ACC112 (cell line): ENCODE data around the gene CCDC187.

Source experiments
- H2AFZ ChIP-seq: fragments of 200-600 bp; sonication (generic); one replicate; pipeline ENCODE4 v1.6.0; 2017; ENCODE audit warnings: antibody characterized with exemption, low read length; ENCODE audit not compliant: unreplicated experiment
- H3K27ac ChIP-seq: fragments of 200-600 bp; sonication (generic); 2 replicates; pipeline ENCODE4 v1.5.1; 2014; ENCODE audit warnings: low read depth, mild to moderate bottlenecking, antibody characterized with exemption, low read length, moderate library complexity
- H3K27me3 ChIP-seq: fragments of 200-600 bp; sonication (generic); 2 replicates; pipeline ENCODE4 v1.6.1; 2014; ENCODE audit warnings: mild to moderate bottlenecking, antibody characterized with exemption, low read length, moderate library complexity, mixed read lengths; ENCODE audit not compliant: insufficient read depth
- H3K36me3 ChIP-seq: fragments of 200-600 bp; sonication (generic); 2 replicates; pipeline ENCODE4 v1.6.1; 2016; ENCODE audit warnings: mild to moderate bottlenecking, antibody characterized with exemption, low read length, moderate library complexity, mixed read lengths; ENCODE audit not compliant: insufficient read depth
- H3K4me1 ChIP-seq: fragments of 200-600 bp; sonication (generic); one replicate; pipeline ENCODE4 v1.6.1; 2016; ENCODE audit warnings: low read length, mixed read lengths; ENCODE audit not compliant: insufficient read depth, unreplicated experiment, control insufficient read depth
- H3K4me3 ChIP-seq: fragments of 200-600 bp; sonication (generic); 2 replicates; pipeline ENCODE4 v1.5.1; 2014; ENCODE audit warnings: mild to moderate bottlenecking, low read depth, low read length
- H3K79me2 ChIP-seq: fragments of 200-600 bp; sonication (generic); one replicate; pipeline ENCODE4 v1.6.0; 2016; ENCODE audit warnings: low read length; ENCODE audit not compliant: control insufficient read depth, unreplicated experiment, insufficient read depth

The CCDC187 gene

DNA sequence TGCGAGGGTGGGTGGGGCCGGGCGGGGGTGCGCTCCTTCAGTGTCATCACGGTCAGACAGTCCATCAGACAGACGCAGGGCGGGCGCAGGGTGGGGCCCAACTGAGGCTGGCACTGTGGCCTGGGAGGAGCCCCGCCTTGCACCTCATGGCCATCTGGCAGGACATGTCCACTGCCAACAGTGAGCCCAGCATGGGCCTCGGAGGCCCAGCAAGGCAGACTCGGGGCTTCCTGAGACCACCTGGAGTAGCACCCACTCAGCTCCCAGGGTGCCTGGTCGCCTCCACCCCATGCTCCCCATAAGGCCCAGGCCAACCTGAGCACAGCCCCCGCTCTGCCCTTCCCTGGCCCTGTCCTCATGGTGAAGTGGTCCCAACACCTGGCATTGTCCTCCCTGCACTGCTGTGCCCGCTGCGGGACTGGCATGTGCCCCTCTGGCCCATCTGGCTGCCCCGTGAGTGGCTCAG is 14.9 kb upstream of the CCDC187 start:
- H3K36me3 ChIP-seq: no peaks in the 10 kb centered on the region
- no peaks in the 10 kb centered on the region for H3K79me2 ChIP-seq
- no peaks in the 10 kb centered on the region for H3K4me1 ChIP-seq
- H3K4me3 ChIP-seq: no peak overlapping the region
- no peaks in the 10 kb centered on the region for H3K27me3 ChIP-seq
- H3K27ac ChIP-seq: no peak overlapping the region
- H2AFZ ChIP-seq: no peak overlapping the region

DNA sequence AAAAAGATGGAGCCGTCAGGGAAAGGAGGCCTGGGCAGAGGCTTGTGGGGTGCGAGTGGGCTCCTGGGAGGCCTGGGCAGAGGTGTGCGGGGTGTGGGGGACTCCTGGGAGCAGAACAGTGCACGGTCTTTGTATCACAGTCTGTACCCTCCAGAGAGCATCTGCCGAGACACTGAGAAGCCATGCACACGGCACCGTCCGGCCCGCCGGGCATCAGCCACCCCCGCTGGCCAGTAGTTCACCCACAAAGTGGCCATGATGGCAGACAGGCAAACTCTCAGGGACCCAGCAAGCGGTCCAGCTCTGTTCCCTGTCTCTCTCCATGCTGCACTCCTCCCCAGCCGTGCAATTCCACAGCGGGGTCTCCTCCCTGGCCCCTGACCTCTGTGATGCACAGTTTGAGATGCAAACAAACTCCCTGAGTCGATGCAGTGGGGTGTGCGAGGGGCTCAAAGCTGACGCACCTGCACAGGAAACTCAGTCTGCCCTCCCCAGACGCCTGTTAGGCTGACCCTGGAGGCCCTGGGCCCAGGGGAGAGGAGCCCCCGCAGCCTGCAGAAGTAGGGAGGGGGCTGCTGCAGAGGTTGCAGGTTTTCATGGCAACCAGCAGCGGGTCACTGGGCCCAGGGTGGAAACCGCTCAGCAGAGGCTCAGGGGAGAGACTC is 14.3 kb upstream of the CCDC187 start:
- H3K36me3 ChIP-seq: no peaks in the 10 kb centered on the region
- H2AFZ ChIP-seq: no peak overlapping the region
- no peaks in the 10 kb centered on the region for H3K79me2 ChIP-seq
- no peak overlapping the region for H3K4me3 ChIP-seq
- H3K27ac ChIP-seq: no peak overlapping the region
- H3K27me3 ChIP-seq: no peaks in the 10 kb centered on the region
- H3K4me1 ChIP-seq: no peaks in the 10 kb centered on the region

DNA sequence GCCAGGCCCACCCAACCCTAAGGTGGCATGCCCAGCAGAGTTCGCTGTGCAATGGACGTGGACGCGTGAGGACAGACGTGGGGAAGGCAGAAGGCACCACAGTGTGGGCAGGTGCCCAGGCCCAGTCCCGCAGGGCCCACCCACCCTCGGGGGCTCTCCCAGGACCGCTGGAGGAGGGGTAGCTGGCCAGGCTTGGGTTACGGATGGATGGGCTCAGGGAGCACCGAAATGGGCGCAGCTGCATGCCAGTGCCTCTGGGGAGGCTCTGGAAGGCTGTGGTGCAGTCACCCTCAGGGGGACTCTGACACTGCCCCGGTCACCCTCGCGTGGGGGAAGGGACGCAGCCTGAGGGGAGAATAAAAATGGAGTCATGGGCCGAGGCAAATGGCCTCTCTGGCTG is 13.8 kb upstream of the CCDC187 start:
- Histone ChIP-seq H3K4me3 (no peak overlapping the region), H3K27ac (no peak overlapping the region), H3K36me3 (no peaks in the 10 kb centered on the region), H3K27me3 (no peaks in the 10 kb centered on the region), H2AFZ (no peak overlapping the region), H3K4me1 (no peaks in the 10 kb centered on the region), H3K79me2 (no peaks in the 10 kb centered on the region)

DNA sequence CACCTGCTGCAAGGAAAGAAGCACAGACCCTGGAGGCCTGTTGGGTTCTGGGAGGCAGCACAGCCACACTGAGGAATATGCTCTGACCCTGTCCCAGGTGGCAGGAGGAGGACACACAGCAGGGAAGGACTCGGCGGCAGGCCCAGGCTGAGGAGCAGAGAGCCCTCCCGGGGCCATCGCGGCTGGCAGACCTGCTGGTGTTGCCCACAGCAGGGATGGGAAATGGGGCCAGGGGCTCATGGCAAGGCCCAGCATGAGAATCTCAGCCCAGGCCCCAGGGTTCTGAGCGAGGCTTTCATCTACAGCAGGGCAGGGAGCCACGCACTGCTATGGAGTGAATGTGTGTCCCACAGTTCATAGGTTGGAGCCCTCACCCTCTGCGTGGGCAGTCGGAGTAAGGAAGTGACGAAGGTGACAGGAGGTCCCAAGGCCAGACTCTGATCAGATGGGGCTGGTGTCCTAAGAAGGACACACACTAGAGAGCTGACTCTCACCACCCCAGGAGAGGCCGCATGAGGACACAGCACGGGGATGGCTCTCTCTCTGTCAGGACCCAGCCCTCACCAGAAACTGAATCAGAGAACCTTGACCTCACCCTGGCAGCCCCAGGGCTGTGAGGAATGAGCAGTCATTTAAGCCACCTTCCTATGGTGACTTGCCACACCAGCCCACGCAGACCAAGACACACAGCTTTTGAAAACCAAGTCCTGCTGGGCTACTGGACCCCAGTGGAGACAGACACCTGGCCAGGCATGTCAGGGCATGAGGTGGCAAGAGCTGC is 13.2 kb upstream of the CCDC187 start:
- H3K27ac ChIP-seq: no peak overlapping the region

DNA sequence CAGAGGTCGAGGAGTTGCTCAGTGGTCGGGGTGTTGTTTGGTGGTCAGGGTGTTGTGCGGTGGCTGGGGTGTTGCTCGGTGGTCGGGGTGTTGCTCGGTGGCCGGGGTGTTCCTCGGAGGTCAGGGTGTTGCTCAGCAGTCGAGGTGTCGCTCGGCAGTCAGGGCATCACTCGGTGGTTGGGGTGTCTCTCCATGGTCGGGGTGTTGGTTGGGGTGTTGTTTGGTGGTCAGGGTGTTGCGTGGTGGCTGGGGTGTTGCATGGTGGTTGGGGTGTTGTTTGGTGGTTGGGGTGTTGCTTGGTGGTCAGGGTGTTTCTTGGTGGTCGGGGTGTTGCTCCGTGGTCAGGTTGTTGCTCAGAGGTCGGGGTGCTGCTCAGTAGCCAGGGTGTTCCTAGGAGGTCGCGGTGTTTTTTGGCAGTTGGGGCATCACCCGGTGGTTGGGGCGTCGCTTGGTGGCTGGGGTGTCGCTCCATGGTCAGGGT is 12.4 kb upstream of the CCDC187 start:
- Histone ChIP-seq H3K27ac (no peak overlapping the region), H3K27me3 (no peaks in the 10 kb centered on the region), H3K79me2 (no peaks in the 10 kb centered on the region), H3K4me3 (no peak overlapping the region), H3K36me3 (no peaks in the 10 kb centered on the region), H2AFZ (no peak overlapping the region), H3K4me1 (no peaks in the 10 kb centered on the region)

More for the DNA sequence above, 13.2 kb upstream of the CCDC187 start:
- no peaks in the 10 kb centered on the region for H3K79me2 ChIP-seq
- H3K36me3 ChIP-seq: no peaks in the 10 kb centered on the region
- H2AFZ ChIP-seq: no peak overlapping the region
- no peak overlapping the region for H3K4me3 ChIP-seq
- no peaks in the 10 kb centered on the region for H3K4me1 ChIP-seq
- no peaks in the 10 kb centered on the region for H3K27me3 ChIP-seq

DNA sequence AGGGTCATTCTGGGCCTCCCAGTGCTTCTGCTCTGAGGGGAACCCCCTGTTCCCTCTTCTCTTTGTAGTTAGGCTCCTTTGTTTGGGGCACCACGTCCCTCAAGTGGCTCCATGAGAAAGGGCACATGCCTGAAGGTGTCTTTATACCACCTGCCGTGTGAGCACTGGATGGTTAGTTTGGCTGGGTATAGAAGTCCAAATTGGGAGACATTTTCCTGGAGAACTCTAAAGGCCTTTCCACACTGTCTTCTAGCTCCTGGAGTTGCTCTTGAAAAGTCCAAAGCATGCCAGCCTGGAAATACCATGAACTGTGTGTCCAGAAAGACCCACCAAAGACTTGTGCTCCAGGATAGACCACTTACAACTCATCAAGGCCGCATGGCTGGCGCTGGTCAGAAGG is 11.1 kb upstream of the CCDC187 start:
- Histone ChIP-seq H3K79me2 (no peaks in the 10 kb centered on the region), H3K27ac (no peak overlapping the region), H2AFZ (no peak overlapping the region), H3K27me3 (no peaks in the 10 kb centered on the region), H3K36me3 (no peaks in the 10 kb centered on the region), H3K4me1 (no peaks in the 10 kb centered on the region), H3K4me3 (no peak overlapping the region)

DNA sequence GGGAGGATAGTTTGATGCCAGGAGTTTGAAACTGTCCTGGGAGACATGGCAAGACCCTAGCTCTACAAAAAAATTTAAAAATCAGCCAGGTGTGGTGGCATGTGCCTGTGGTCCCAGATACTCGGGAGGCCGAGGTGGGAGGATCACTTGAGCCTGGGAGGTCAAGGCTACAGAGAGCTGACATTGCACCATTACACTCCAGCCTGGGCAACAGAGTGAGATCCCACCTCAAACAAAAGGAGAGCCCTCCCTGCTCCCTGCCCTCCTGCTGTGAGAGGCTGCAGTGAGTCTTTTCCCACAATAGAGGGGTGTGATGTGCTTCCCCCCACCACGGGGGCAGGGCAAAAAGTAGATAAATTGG is 10.1 kb upstream of the CCDC187 start:
- Histone ChIP-seq H3K27me3 (no peaks in the 10 kb centered on the region), H3K27ac (no peak overlapping the region), H3K79me2 (no peaks in the 10 kb centered on the region), H3K4me1 (no peaks in the 10 kb centered on the region), H3K4me3 (no peak overlapping the region), H2AFZ (no peak overlapping the region), H3K36me3 (no peaks in the 10 kb centered on the region)

DNA sequence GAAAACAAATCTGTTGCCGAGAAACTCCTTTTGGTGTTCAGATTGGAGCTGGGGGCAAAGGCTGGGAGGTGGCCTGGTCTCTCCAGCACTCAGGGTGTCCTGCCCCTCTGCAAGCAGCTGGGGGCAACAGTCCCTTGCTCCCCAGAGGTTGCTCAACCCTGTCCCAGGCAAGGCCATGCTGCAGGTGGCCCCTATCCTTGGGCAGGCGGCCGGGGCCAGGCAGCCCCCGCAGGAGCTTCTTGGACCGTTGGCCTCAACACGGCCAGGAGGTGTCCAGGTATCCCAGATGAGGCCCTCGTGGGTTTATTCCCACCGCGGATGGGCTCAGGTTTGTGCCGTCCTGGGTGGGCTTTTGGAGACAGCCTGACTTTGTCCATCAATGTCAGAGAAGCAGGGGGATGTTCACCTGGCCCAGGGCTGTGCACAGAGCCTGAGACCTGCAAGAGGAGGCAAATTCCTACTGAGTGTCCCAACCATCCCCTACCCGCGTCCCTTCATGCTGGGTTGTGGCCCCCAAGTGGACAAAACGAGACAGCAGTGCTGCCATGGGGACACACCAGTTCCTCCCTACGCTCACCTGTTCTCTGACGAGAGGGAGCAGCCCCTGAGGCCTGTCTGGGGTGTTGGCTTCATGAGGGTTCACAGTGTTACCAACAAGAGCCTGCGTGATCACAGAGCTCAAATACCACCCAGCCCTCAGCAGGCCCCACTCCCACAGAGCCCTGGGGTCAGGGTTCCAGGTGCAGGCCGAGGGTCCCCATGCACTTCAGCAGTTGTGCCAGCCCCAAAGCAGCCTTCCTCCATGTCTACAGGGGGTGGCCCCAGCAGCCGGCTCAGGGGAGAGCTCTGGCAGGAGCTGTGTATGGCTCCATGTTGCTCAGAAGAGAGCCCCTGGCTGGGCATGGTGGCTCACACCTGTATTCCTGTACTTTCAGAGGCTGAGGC is 9.5 kb upstream of the CCDC187 start:
- Histone ChIP-seq H2AFZ (no peak overlapping the region), H3K27ac (no peak overlapping the region), H3K4me1 (no peaks in the 10 kb centered on the region), H3K4me3 (no peak overlapping the region), H3K79me2 (no peaks in the 10 kb centered on the region), H3K27me3 (no peaks in the 10 kb centered on the region), H3K36me3 (no peaks in the 10 kb centered on the region)

DNA sequence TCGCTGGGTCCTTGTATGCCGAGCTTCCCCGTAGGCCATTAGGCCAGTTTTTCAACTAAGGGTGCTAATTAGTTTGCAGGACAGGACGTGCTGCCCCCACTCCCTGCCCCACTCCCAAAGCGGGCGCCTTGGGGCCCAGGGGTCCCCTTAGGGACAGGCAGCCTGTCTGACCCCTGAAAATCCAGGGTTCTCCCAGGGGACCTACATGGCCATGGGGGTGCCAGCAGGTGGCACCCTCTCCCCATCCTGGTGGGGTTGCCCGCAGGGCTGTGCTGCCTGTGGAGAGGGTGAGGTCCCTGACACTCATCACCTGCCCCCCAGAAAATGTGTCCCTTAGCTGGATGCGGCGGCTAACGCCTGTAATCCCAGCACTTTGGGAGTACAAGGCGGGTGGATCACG is 8.5 kb upstream of the CCDC187 start:
- no peaks in the 10 kb centered on the region for H3K4me1 ChIP-seq
- no peaks in the 10 kb centered on the region for H3K27me3 ChIP-seq
- H3K4me3 ChIP-seq: no peak overlapping the region
- H3K36me3 ChIP-seq: no peaks in the 10 kb centered on the region
- no peak overlapping the region for H2AFZ ChIP-seq
- no peak overlapping the region for H3K27ac ChIP-seq
- no peaks in the 10 kb centered on the region for H3K79me2 ChIP-seq

DNA sequence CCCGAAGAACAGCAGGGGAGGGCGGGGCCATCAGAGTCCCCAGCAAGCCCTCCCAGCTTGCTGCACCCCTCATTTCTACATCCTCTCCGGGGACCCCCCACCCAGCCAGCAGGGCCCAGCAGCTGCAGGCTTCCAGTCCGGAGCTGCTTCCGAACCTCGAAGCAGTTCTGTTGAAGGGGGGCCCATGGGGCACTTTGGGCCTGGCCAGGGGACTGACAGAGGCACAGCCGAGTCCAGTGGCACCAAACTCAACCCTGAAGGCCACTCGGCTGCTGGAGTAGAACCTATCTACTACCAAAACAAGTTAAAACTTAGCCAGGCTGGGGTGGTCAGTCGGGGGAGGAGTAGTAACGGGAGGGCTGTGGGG is 8.1 kb upstream of the CCDC187 start:
- no peaks in the 10 kb centered on the region for H3K4me1 ChIP-seq
- no peak overlapping the region for H3K27ac ChIP-seq
- no peak overlapping the region for H2AFZ ChIP-seq
- no peaks in the 10 kb centered on the region for H3K27me3 ChIP-seq
- H3K36me3 ChIP-seq: no peaks in the 10 kb centered on the region
- H3K79me2 ChIP-seq: no peaks in the 10 kb centered on the region
- no peak overlapping the region for H3K4me3 ChIP-seq
